HCT116 (cell line): ENCODE measurements around the gene ADGRD1. TPM values are rescaled to one million over a fixed set of nuclear protein-coding genes. Genes with fewer than 3 reads are reported as not detected.

Experiments used
- ATAC-seq: fragments of 200-7000 bp; cut with Tn5 transposase; 2 replicates; pipeline ENCODE4 v1.9.1; 2020; ENCODE audit warnings: mild to moderate bottlenecking, moderate library complexity
- BruUV-seq: library from RNA; stranded (reverse); fragments of 400-500 nt; replicated peaks from 2 replicates; lab custom pipeline; 2021; lab: Mats Ljungman, UMichigan
- CTCF ChIA-PET: fragments of 300-600 bp; sonication (Branson Sonifier 250); formaldehyde crosslinking; loops from one replicate; lab custom pipeline; 2021; ENCODE audit warnings: antibody characterized with exemption; lab: Charles Lee
- POLR2A ChIA-PET: fragments of 300-600, 350-600 bp; sonication (Branson Sonifier 250); formaldehyde crosslinking; loops from one replicate; lab custom pipeline; 2021; ENCODE audit warnings: antibody characterized with exemption; lab: Charles Lee
- RAD21 ChIA-PET, 2 experiments: fragments of 300-600 bp; sonication (Branson Sonifier 250); formaldehyde crosslinking; loops; one replicate each; lab custom pipeline; 2023; ENCODE audit warnings: low total read pairs in 2 of 2; ENCODE audit not compliant: uncharacterized antibody in 2 of 2, unreplicated experiment in 2 of 2, low non-redundant PET in 1 of 2; lab: Charles Lee
- DNase-seq: peaks from one replicate; pipeline ENCODE4 v3.0.0-alpha.2; 2010; ENCODE audit warnings: low read depth, low spot score
- H2AFZ ChIP-seq: fragments of 200-600 bp; shearing (Covaris generic), sonication (generic); 2 replicates; pipeline ENCODE4 v1.6.1; 2017; ENCODE audit warnings: low read depth, mixed run types, mixed read lengths, antibody characterized with exemption, low read length; ENCODE audit not compliant: poor library complexity, severe bottlenecking
- H3K27ac ChIP-seq: 2 replicates; pipeline ENCODE4 v1.5.1; 2012; ENCODE audit warnings: low read depth, low read length
- H3K27me3 ChIP-seq: fragments of 200-600 bp; sonication (generic); 2 replicates; pipeline ENCODE4 v1.6.1; 2016; ENCODE audit warnings: mixed run types, low read length, mixed read lengths; ENCODE audit not compliant: insufficient read depth
- H3K36me3 ChIP-seq, 2 experiments: fragments of 200-500 bp in 1 of 2; fragments of 200-600 bp in 1 of 2; sonication (Bioruptor generic) in 1 of 2; sonication (generic) in 1 of 2; 2 replicates each; pipeline versions ENCODE4 v1.5.1 to v1.6.1; 2014 to 2016; ENCODE audit warnings: low read length in 2 of 2, inconsistent platforms in 1 of 2, mixed read lengths in 1 of 2, mixed run types in 1 of 2; ENCODE audit not compliant: insufficient read depth in 2 of 2, control insufficient read depth in 1 of 2
- H3K4me1 ChIP-seq, 2 experiments: fragments of 200-600 bp in 1 of 2; sonication (generic) in 1 of 2; 2 replicates each; pipeline versions ENCODE4 v1.5.1 to v1.6.1; 2012 to 2017; ENCODE audit warnings: low read length in 2 of 2, inconsistent platforms in 1 of 2, mild to moderate bottlenecking in 1 of 2, mixed read lengths in 1 of 2, mixed run types in 1 of 2, moderate library complexity in 1 of 2; ENCODE audit not compliant: insufficient read depth in 2 of 2, control insufficient read depth in 1 of 2
- H3K4me2 ChIP-seq: fragments of 200-600 bp; sonication (generic); 2 replicates; pipeline ENCODE4 v1.6.1; 2017; ENCODE audit warnings: mixed run types, low read length, mixed read lengths
- H3K4me3 ChIP-seq, 2 experiments: fragments of 200-600 bp in 1 of 2; sonication (generic) in 1 of 2; replicated peaks in 1 of 2; 2 replicates each; pipeline ENCODE4 v1.5.1; 2011 to 2016; ENCODE audit warnings: low read length in 2 of 2, control low read depth in 1 of 2, low read depth in 1 of 2, mild to moderate bottlenecking in 1 of 2, mixed read lengths in 1 of 2, mixed run types in 1 of 2
- H3K79me2 ChIP-seq: fragments of 200-600 bp; sonication (generic); 2 replicates; pipeline ENCODE4 v1.6.1; 2017; ENCODE audit warnings: mild to moderate bottlenecking, mixed run types, low read length, moderate library complexity, mixed read lengths; ENCODE audit not compliant: insufficient read depth
- H3K9ac ChIP-seq: fragments of 200-600 bp; sonication (generic); 2 replicates; pipeline ENCODE4 v1.6.1; 2016; ENCODE audit warnings: low read length, mixed read lengths
- H3K9me2 ChIP-seq: fragments of 200-600 bp; sonication (generic), shearing (Covaris generic); 2 replicates; pipeline ENCODE4 v1.6.1; 2017; ENCODE audit warnings: mixed run types, mild to moderate bottlenecking, moderate library complexity; ENCODE audit not compliant: insufficient read depth
- H3K9me3 ChIP-seq, 2 experiments: fragments of 200-500 bp in 1 of 2; fragments of 200-600 bp in 1 of 2; sonication (Bioruptor generic) in 1 of 2; sonication (generic) in 1 of 2; 2 replicates each; pipeline ENCODE4 v1.6.1; 2014 to 2017; ENCODE audit warnings: low read length in 2 of 2, mixed read lengths in 2 of 2, inconsistent platforms in 1 of 2, low read depth in 1 of 2, mild to moderate bottlenecking in 1 of 2, mixed run types in 1 of 2, moderate library complexity in 1 of 2; ENCODE audit not compliant: control insufficient read depth in 1 of 2, insufficient read depth in 1 of 2
- H4K20me1 ChIP-seq: fragments of 200-600 bp; sonication (generic), shearing (Covaris generic); 2 replicates; pipeline ENCODE4 v1.6.1; 2017; ENCODE audit warnings: mixed run types, mild to moderate bottlenecking, moderate library complexity; ENCODE audit not compliant: insufficient read depth
- EGR1 ChIP-seq: IDR thresholded peaks from 2 replicates; pipeline ENCODE4 v1.6.1; 2012; ENCODE audit warnings: low read depth
- JUND ChIP-seq: IDR thresholded peaks from 2 replicates; pipeline ENCODE4 v1.6.1; 2012
- MAX ChIP-seq: IDR thresholded peaks from 2 replicates; pipeline ENCODE4 v1.6.1; 2012
- RAD21 ChIP-seq: IDR thresholded peaks from 2 replicates; pipeline ENCODE4 v1.6.1; 2012; ENCODE audit warnings: low read depth, mild to moderate bottlenecking
- REST ChIP-seq: IDR thresholded peaks from 2 replicates; pipeline ENCODE4 v1.6.1; 2012; ENCODE audit warnings: low read depth
- SIN3A ChIP-seq: IDR thresholded peaks from 2 replicates; pipeline ENCODE4 v1.6.1; 2012; ENCODE audit warnings: low read depth
- SRF ChIP-seq: IDR thresholded peaks from 2 replicates; pipeline ENCODE4 v1.6.1; 2012; ENCODE audit warnings: low read depth
- ZBTB33 ChIP-seq: IDR thresholded peaks from 2 replicates; pipeline ENCODE4 v1.6.1; 2011; ENCODE audit warnings: mild to moderate bottlenecking, low read length, moderate library complexity; ENCODE audit not compliant: insufficient replicate concordance; ENCODE audit errors: extremely low read depth
- ZNF274 ChIP-seq: fragments of 200-500 bp; sonication (Bioruptor generic); IDR thresholded peaks from 2 replicates; pipeline ENCODE4 v1.6.1; 2014; ENCODE audit warnings: mild to moderate bottlenecking, low read depth, low read length, inconsistent platforms
- intact Hi-C: fragments of 100-400 bp; cut with micrococcal nuclease; formaldehyde crosslinking; loops from 2 replicates; pipeline ENCODE4 v1.10.0; 2022
- total RNA-seq: library from RNA; stranded (reverse); gene quantifications from one replicate; pipeline ENCODE4 v1.2.1, GENCODE V29; 2021; ENCODE audit not compliant: unreplicated experiment

The ADGRD1 gene
- total RNA-seq, 1 experiment from 2014 or later = 0.44 TPM

- no TSS peak for BruUV-seq
- no peak for ATAC-seq
Observed at GRCh38 chr12:130977046-130977742, 23.5 kb downstream of the ADGRD1 start.

More at GRCh38 chr12:130977046-130977742, 23.5 kb downstream of the ADGRD1 start:
- CTCF ChIA-PET = no interaction called here
- Histone ChIP-seq H3K4me3 (no peak overlapping the region), H3K9ac (no peak overlapping the region), H3K36me3 (no peaks in the 10 kb centered on the region), H3K9me2 (no peaks in the 10 kb centered on the region), H4K20me1 (no peaks in the 10 kb centered on the region), H3K27ac (no peak overlapping the region), H3K27me3 (peaks cover 2% of the 10 kb centered on the region; the same call in 1 of the 2 replicates)
- DNase-seq = no peak
- TF ChIP-seq SRF (no peak), REST (no peak), ZNF274 (no peak), JUND (no peak), ZBTB33 (no peak), MAX (no peak), SIN3A (no peak), EGR1 (no peak), RAD21 (no peak)
- TF ChIP-seq, all 23 proteins: peak for 0
- no peaks in the 10 kb centered on the region for H3K4me1 ChIP-seq
- H3K79me2 ChIP-seq = no peaks in the 10 kb centered on the region
- intact Hi-C loops = no loop called here
- ChIA-PET POLR2A (no interaction called here), RAD21 (no interaction called here)
- H3K4me2 ChIP-seq = no peak overlapping the region
- H3K9me3 ChIP-seq = no peaks in the 10 kb centered on the region
- no peak overlapping the region for H2AFZ ChIP-seq
